ENCODE measurements around the gene LRRC37B. TPM values are rescaled to one million over a fixed set of nuclear protein-coding genes. Genes with fewer than 3 reads are reported as not detected.
"Not testable (repeated sequence)": the region's sequence is repeated elsewhere in the genome, so short reads cannot be mapped to it uniquely, and the experiment has no call there.

Gene LRRC37B
- total RNA-seq, 1 donor from 2014 or later = 25.2 TPM

DNA sequence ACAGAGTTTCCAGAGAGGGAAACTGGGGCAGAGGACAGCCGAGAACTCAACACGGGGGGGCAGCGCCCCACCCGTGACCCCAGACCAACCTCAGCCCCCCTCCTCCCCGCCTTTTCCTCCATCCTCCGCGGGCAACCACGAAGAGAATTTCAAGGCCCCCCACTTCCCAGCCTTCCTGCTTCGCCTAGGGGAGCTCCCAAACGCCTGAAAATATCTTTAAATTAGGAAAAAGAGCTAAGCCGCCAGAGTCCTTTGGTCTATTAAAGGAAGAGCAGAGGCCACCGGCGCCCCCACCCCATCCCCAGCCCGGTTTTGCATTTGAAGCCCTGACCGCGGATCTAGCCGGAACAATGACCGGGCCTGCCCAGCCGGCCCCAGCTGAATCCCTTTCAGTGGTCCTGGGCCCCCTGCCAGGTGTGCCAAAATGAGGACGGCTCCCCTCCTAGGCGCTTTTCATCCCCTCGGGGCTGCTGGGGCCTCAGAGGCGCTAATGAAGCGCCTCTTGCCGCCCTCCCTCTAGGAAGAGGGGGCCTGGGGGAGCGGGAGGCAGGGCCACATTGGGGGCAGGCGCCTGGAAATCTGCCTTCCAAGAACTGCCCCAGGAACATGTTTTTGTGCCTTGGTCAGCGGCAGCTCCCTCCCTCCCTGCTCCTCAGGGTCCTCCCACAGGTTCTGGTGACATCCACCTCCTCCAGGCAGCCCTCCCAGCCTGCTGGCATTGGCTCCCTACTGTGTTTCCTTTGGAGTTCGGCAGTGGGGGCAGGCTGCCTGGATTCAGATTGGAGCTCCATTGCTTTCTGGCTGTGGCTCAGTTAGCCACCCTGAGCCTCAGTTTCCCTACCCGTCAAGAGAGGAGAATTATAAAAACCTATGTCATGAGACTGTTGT is 78.0 kb downstream of the LRRC37B start:
- not testable (repeated sequence) for DNase-seq (ENCODE audit: extremely low read depth, low read depth, low spot score)

GRCh38 chr17:32086833-32087232 is 79.7 kb downstream of the LRRC37B start:
- not testable (repeated sequence) for DNase-seq (ENCODE audit: extremely low read depth, low read depth, low spot score)

DNA sequence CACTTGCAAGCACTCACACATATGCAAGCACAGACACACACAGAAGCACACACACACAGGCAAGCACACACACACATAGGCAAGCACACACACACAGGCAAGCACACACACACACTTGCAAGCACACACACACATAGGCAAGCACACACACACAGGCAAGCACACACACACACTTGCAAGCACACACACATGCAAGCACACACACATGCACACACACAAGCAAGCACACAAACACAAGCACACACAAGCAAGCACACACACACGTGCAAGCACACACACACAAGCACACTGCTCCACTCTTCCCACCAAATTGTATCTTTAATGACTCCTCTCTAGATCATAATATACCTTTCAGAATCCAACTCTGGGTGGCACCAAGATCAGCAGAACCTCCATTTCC is 84.9 kb downstream of the LRRC37B start:
- not testable (repeated sequence) for DNase-seq (ENCODE audit: extremely low read depth, low read depth, low spot score)

DNA sequence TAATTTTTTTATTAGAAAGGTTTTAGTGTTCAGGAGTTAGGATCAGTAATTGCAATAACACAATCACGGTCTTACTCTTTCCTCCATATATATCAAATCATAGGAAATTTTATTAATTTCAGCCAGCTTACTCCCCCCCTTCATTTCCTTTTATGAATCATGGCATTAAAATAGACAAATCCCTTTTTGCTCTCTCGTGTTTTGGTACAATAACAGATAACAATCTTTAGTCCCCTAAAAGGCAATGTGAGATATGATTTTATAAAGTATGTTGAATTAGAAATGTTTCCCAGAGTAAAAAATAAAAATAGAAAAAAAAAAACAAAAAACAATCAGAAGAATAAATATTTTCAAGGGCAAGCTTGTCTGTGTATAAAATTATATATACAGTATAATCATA is 92.5 kb downstream of the LRRC37B start:
- no peak for DNase-seq (ENCODE audit: extremely low read depth, low read depth, low spot score)

DNA sequence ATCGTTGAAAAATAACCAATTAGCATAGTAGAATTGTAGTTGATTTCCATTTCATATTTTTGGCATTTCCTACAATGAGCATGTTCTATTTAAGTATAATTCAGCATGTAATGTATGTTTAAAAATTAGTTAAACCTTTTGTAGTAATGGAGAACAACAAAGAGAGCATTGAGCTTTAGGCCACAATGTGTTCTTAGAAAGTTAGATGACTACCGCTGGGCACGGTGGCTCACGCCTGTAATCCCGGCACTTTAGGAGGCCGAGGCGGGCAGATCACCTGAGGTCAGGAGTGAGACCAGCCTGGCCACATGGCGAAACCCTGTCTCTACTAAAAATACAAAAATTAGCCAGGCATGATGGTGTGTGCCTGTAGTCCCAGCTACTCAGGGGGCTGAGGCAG is 93.1 kb downstream of the LRRC37B start:
- DNase-seq (ENCODE audit: extremely low read depth, low read depth, low spot score) = not testable (repeated sequence)

DNA sequence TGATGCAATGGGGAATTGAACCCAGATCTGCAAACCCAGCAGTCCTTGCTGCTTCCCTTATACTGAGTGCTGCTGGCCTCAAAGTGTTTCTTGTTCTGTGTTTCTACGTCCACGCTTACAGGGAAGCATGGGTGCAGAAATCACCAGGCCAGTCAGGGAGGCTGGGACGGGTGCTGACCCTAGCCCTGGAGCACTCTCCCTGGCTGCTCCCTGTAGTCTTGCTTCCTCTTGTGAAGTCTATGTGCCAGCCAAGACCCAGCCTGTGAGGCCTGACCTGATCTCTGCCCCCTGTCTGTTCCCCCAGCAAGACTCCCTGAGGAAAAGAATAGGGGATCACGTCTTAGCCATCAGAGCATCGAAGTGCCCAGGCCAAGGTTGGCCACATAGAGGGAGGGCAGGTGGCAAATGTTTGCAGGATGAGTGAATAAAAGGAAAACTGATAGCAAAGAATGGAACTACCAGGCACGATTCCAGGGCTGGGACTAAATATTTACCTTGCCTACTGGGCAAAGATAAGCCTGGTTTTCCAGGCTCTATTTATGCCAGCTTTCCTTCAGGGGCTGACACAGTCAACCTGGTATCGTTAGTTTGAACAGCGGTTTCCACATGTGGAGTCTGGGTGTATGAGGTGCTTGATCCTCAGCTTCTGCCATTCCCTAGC is 93.9 kb downstream of the LRRC37B start:
- no peak for DNase-seq (ENCODE audit: extremely low read depth, low read depth, low spot score)

DNA sequence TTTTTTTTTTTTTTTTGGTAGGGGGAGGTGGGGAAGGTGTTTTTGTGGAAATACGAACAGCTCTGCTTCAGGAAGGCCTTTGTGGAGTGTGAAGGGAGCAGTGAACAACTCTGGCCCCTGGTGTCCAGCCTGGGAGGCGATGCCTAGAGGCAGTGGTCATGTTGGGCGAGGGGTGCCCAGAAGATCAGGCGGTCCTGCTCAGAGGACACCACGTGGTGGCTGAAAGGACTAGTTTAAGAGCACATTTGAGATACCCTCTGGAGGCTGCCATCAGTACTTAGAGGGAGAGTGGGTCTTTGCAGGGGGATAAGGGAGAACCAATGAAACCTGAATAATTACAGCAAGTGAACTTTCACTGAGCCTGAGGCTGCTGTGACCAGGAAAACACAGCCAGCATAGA is 95.0 kb downstream of the LRRC37B start:
- DNase-seq (ENCODE audit: extremely low read depth, low read depth, low spot score) = no peak

DNA sequence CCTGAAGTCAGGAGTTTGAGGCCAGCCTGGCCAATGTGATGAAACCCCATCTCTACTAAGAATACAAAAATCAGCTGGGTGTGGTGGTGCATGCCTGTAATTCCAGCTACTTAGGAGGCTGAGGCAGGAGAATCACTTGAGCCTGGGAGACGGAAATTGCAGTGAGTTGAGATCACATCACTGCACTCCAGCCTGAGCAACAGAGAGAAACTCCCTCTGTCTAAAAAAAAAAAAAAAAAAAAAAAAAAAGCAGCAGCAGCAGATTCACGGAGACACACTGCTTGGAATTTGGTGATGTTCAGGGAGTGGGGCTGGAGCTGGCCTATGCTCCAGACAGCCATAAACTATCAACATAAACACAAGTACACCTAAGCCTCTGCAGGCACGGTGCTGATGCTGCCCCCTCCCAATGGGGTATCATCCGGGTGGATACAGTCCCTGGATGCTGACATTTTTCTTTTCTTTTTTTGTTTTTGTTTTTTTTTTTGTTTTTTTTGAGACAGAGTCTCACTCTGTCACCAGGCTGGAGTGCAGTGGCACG is 95.5 kb downstream of the LRRC37B start:
- DNase-seq (ENCODE audit: extremely low read depth, low read depth, low spot score) = no peak

Other genes starting within 250 kb of the LRRC37B start
- 58.1 and 62.2 TPM in 2 replicates for gene COPRS, start 148.1 kb upstream of the LRRC37B start, total RNA-seq
- gene UTP6, start 105.7 kb upstream of the LRRC37B start, total RNA-seq = 32.3 and 34.4 TPM in 2 replicates
- gene SUZ12, start 70.4 kb upstream of the LRRC37B start, total RNA-seq = 16.8 and 19.0 TPM in 2 replicates
- 19.9 and 27.0 TPM in 2 replicates for gene RHOT1, start 135.1 kb downstream of the LRRC37B start, total RNA-seq